Trophoblast cell (in vitro differentiated cells and primary cell): ENCODE data around the gene RASA3.

Experiments
- DNase-seq, 2 donors: peaks; one replicate each; pipeline ENCODE4 v3.0.0-alpha.2; 2016
- H2AFZ ChIP-seq: 2 replicates; pipeline ENCODE4 v1.6.1; 2013; ENCODE audit warnings: low read length, moderate library complexity, mild to moderate bottlenecking; ENCODE audit not compliant: insufficient read depth, poor library complexity
- H2AK5ac ChIP-seq: 2 replicates; pipeline ENCODE4 v1.6.1; 2013; ENCODE audit warnings: mild to moderate bottlenecking, low read length
- H2BK120ac ChIP-seq: 2 replicates; pipeline ENCODE4 v1.6.1; 2013; ENCODE audit warnings: low read length, mild to moderate bottlenecking, moderate library complexity; ENCODE audit not compliant: insufficient read depth, poor library complexity
- H2BK12ac ChIP-seq: 2 replicates; pipeline ENCODE4 v1.6.1; 2013; ENCODE audit warnings: mild to moderate bottlenecking, low read length, moderate library complexity
- H2BK5ac ChIP-seq: 2 replicates; pipeline ENCODE4 v1.6.1; 2013; ENCODE audit warnings: low read length, low read depth, moderate library complexity, mild to moderate bottlenecking; ENCODE audit not compliant: poor library complexity
- H3K14ac ChIP-seq: 2 replicates; pipeline ENCODE4 v1.6.1; 2013; ENCODE audit warnings: mild to moderate bottlenecking, low read length
- H3K18ac ChIP-seq: 2 replicates; pipeline ENCODE4 v1.6.1; 2013; ENCODE audit warnings: mild to moderate bottlenecking, low read length
- H3K23ac ChIP-seq: 2 replicates; pipeline ENCODE4 v1.6.1; 2013; ENCODE audit warnings: low read length
- H3K27ac ChIP-seq: 2 replicates; pipeline ENCODE4 v1.5.1; 2013; ENCODE audit warnings: low read depth, mild to moderate bottlenecking, inconsistent platforms, low read length, moderate library complexity
- H3K27me3 ChIP-seq: 2 replicates; pipeline ENCODE4 v1.6.1; 2013; ENCODE audit warnings: inconsistent platforms, mild to moderate bottlenecking, low read length, moderate library complexity; ENCODE audit not compliant: insufficient read depth
- H3K36me3 ChIP-seq, 2 experiments: 1 replicate in 1 of 2; 2 replicates in 1 of 2; pipeline ENCODE4 v1.6.1; 2013; ENCODE audit warnings: low read length in 2 of 2, mild to moderate bottlenecking in 2 of 2, moderate library complexity in 1 of 2; ENCODE audit not compliant: insufficient read depth in 2 of 2, control insufficient read depth in 1 of 2
- H3K4ac ChIP-seq: 2 replicates; pipeline ENCODE4 v1.6.1; 2013; ENCODE audit warnings: low read depth, mild to moderate bottlenecking, low read length, moderate library complexity
- H3K4me1 ChIP-seq, 2 experiments: 1 replicate in 1 of 2; 2 replicates in 1 of 2; pipeline ENCODE4 v1.6.1; 2013; ENCODE audit warnings: low read length in 2 of 2, mild to moderate bottlenecking in 2 of 2, moderate library complexity in 1 of 2; ENCODE audit not compliant: insufficient read depth in 2 of 2, control insufficient read depth in 1 of 2
- H3K4me2 ChIP-seq: 2 replicates; pipeline ENCODE4 v1.6.1; 2013; ENCODE audit warnings: inconsistent platforms, mild to moderate bottlenecking, low read length, moderate library complexity
- H3K4me3 ChIP-seq: 2 replicates; pipeline ENCODE4 v1.5.1; 2013; ENCODE audit warnings: mild to moderate bottlenecking, low read depth, low read length, inconsistent platforms
- H3K79me1 ChIP-seq: one replicate; pipeline ENCODE4 v1.6.1; 2013; ENCODE audit warnings: low read length
- H3K79me2 ChIP-seq: 2 replicates; pipeline ENCODE4 v1.6.1; 2013; ENCODE audit warnings: low read length, mild to moderate bottlenecking; ENCODE audit not compliant: control insufficient read depth, insufficient read depth, poor library complexity
- H3K9ac ChIP-seq: 2 replicates; pipeline ENCODE4 v1.6.1; 2013; ENCODE audit warnings: mild to moderate bottlenecking, low read length
- H3K9me3 ChIP-seq: 2 replicates; pipeline ENCODE4 v1.6.1; 2013; ENCODE audit warnings: low read depth, mild to moderate bottlenecking, control low read depth, inconsistent platforms, low read length; ENCODE audit not compliant: insufficient read depth
- H4K12ac ChIP-seq: 2 replicates; pipeline ENCODE4 v1.6.1; 2013; ENCODE audit warnings: low read depth, mild to moderate bottlenecking, low read length, moderate library complexity
- H4K8ac ChIP-seq: 2 replicates; pipeline ENCODE4 v1.6.1; 2013; ENCODE audit warnings: low read depth, mild to moderate bottlenecking, low read length, moderate library complexity
- H4K91ac ChIP-seq: one replicate; pipeline ENCODE4 v1.6.1; 2013; ENCODE audit warnings: low read depth, mild to moderate bottlenecking, low read length, moderate library complexity
- WGBS: extraction: QIAGEN DNeasy Blood & Tissue Kit; methylation state at CpG from one replicate; pipeline ENCODE4 v1.1.7; 2013; ENCODE audit warnings: missing lambda C conversion rate; ENCODE audit not compliant: insufficient read length, insufficient coverage; ENCODE audit errors: extremely low coverage; 5-methylcytosine and 5-hydroxymethylcytosine counted together

RASA3 gene

DNA sequence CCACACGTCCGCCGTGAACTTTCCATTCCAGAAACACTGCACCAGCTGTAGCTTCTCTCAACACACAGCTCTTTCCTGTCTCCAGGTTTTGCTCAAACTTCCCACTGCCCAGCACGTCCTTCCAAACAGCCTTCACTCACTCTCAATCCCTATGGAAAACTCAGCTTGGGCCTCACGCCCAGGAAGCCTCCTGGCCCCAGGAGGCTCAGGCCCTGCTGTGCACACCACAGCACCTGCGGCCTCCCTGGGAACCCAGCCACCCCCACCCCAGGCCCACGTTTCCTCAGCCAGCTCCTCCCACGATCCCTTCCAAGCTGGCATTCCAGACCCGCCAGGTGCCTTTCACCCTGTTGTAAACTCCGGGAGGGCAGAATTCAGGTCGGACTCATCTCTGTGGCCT, 193.7 kb downstream of the RASA3 start:
- Histone ChIP-seq H2AFZ (no peak overlapping the region), H3K4me1 (peaks cover 11 to 19% of the 10 kb centered on the region in 2 experiments), H4K91ac (no peak overlapping the region), H3K23ac (no peak overlapping the region), H2BK12ac (no peak overlapping the region), H2BK120ac (no peak overlapping the region), H2AK5ac (no peak overlapping the region), H3K14ac (no peak overlapping the region), H3K9ac (no peak overlapping the region), H3K36me3 (no peaks in the 10 kb centered on the region), H3K79me1 (peaks cover 5% of the 10 kb centered on the region), H3K9me3 (peaks cover 6% of the 10 kb centered on the region), H4K12ac (no peak overlapping the region), H3K79me2 (no peaks in the 10 kb centered on the region), H3K4me2 (no peak overlapping the region), H2BK5ac (no peak overlapping the region), H4K8ac (no peak overlapping the region), H3K18ac (no peak overlapping the region), H3K27ac (no peak overlapping the region), H3K27me3 (no peaks in the 10 kb centered on the region), H3K4ac (no peak overlapping the region), H3K4me3 (no peak overlapping the region)
- WGBS: no CpG with 5 or more reads among the region's 11 CpGs
- no peak for DNase-seq

DNA sequence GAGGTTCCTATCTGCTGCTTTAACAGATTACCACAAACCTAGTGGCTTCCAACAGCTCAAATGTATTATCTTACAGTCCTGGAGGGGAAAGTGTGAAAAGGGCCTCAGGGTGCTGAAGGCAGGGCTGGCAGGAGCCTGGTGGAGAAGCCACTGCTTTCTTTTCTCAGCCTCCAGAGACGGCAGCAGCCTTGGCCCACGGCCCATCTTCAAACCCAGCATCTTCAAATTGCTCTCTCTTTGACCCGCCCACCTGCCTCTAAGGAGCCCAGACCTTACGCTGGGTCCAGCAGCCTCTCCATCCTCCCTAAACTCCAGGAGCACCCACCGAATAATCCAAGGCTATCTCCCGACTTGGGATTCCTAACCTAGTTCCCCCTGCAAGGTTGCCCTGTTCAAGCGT, 194.2 kb downstream of the RASA3 start:
- H3K79me2 ChIP-seq: no peaks in the 10 kb centered on the region
- H3K4me2 ChIP-seq: no peak overlapping the region
- no peak overlapping the region for H2AK5ac ChIP-seq
- H3K4ac ChIP-seq: no peak overlapping the region
- H2AFZ ChIP-seq: no peak overlapping the region
- no peak overlapping the region for H2BK5ac ChIP-seq
- no peak overlapping the region for H3K23ac ChIP-seq
- no peak overlapping the region for H3K27ac ChIP-seq
- H3K9ac ChIP-seq: no peak overlapping the region
- DNase-seq: no peak
- no peak overlapping the region for H2BK120ac ChIP-seq
- no peaks in the 10 kb centered on the region for H3K27me3 ChIP-seq
- H3K79me1 ChIP-seq: peaks cover 5% of the 10 kb centered on the region
- no CpG with 5 or more reads among the region's 7 CpGs for WGBS
- no peak overlapping the region for H3K14ac ChIP-seq
- H3K9me3 ChIP-seq: peaks cover 3% of the 10 kb centered on the region
- H3K36me3 ChIP-seq: no peaks in the 10 kb centered on the region
- no peak overlapping the region for H3K4me3 ChIP-seq
- H4K8ac ChIP-seq: no peak overlapping the region
- no peak overlapping the region for H3K18ac ChIP-seq
- H3K4me1 ChIP-seq: peaks cover 11 to 19% of the 10 kb centered on the region in 2 experiments
- no peak overlapping the region for H2BK12ac ChIP-seq
- H4K91ac ChIP-seq: no peak overlapping the region
- no peak overlapping the region for H4K12ac ChIP-seq

DNA sequence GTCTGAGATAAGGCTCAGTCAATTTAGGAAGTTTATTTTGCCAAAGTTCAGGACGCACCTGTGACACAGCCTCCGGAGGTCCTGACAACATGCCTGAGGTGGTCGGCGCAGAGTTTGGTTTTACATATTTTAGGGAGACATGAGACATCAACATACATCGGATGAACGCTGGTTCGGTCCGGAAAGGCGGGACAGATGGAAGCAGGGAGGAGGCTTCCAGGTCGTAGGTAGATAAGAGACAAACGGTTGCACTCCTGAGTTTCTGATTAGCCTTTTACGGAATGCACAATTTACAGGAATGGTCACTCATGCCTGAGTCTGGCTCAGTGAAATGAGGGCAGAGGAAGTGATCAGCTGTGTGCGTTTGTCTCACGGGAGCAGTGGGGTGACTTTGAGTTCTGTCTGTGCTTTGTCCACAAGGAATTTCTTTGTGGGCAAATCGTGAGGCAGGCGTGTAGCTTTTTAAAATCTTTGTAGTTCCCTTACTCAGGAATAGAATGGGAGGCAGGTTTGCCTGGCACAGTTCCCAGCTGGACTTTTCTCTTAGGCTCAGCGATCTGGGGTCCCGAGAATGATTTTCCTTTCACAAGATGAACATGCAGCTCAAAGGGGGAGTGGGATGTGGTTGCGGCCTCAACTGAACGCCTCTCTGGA, 194.8 kb downstream of the RASA3 start:
- Histone ChIP-seq H3K23ac (no peak overlapping the region), H3K9me3 (peaks cover 2% of the 10 kb centered on the region), H4K12ac (no peak overlapping the region), H3K9ac (no peak overlapping the region), H2AK5ac (no peak overlapping the region), H2BK120ac (no peak overlapping the region), H3K4ac (no peak overlapping the region), H2AFZ (no peak overlapping the region), H2BK12ac (no peak overlapping the region), H3K18ac (no peak overlapping the region), H4K91ac (no peak overlapping the region), H3K4me1 (peaks cover 11 to 19% of the 10 kb centered on the region in 2 experiments), H3K27ac (no peak overlapping the region), H4K8ac (no peak overlapping the region), H3K79me2 (no peaks in the 10 kb centered on the region), H3K79me1 (peaks cover 5% of the 10 kb centered on the region), H3K27me3 (no peaks in the 10 kb centered on the region), H3K4me2 (no peak overlapping the region), H3K4me3 (no peak overlapping the region), H2BK5ac (no peak overlapping the region), H3K14ac (no peak overlapping the region), H3K36me3 (no peaks in the 10 kb centered on the region)
- no peak for DNase-seq
- WGBS: no CpG with 5 or more reads among the region's 20 CpGs

- no CpG with 5 or more reads among the region's 12 CpGs for WGBS
- H3K14ac ChIP-seq: no peak overlapping the region
These were observed 195.3 kb downstream of the RASA3 start for GRCh38 chr13:113937073-113937472.

More at GRCh38 chr13:113937073-113937472, 195.3 kb downstream of the RASA3 start:
- Histone ChIP-seq H3K4me3 (no peak overlapping the region), H3K4me2 (no peak overlapping the region), H4K12ac (no peak overlapping the region), H4K8ac (no peak overlapping the region), H3K27me3 (no peaks in the 10 kb centered on the region), H3K9me3 (no peaks in the 10 kb centered on the region), H3K27ac (no peak overlapping the region), H3K23ac (no peak overlapping the region), H3K9ac (no peak overlapping the region), H3K18ac (no peak overlapping the region), H3K79me2 (no peaks in the 10 kb centered on the region), H2BK120ac (no peak overlapping the region), H2BK5ac (no peak overlapping the region), H3K4me1 (peaks cover 11 to 19% of the 10 kb centered on the region in 2 experiments), H3K79me1 (peaks cover 5% of the 10 kb centered on the region), H2AFZ (no peak overlapping the region), H2AK5ac (no peak overlapping the region), H4K91ac (no peak overlapping the region), H2BK12ac (peak overlapping the region; percentile 35), H3K36me3 (no peaks in the 10 kb centered on the region), H3K4ac (no peak overlapping the region)
- DNase-seq: no peak
